ENCODE data around the gene DIABLO.
"Not testable (repeated sequence)": the region's sequence is repeated elsewhere in the genome, so short reads cannot be mapped to it uniquely, and the experiment has no call there.

DIABLO gene

DNA sequence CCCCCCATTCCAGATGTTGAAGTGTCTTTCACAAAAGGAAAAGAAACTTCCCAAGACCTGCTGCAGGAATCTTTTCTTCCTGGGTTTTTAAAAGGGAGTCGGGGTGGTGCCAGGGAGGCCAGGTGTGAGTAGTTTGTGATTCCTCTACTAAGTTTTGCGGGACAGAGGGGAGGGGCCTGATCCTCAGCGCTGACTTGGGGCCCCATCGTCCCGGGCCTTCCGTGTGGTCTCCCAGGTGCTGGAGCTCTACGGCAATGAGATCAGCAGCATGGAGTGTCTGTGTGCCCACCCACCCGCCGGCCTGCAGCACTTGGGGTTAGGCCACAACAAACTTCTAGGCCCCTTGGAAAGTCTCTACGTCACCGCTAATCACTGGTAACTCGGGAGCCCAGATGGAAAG, 38.4 kb downstream of the DIABLO start:
- DNase-seq, result no peak

DNA sequence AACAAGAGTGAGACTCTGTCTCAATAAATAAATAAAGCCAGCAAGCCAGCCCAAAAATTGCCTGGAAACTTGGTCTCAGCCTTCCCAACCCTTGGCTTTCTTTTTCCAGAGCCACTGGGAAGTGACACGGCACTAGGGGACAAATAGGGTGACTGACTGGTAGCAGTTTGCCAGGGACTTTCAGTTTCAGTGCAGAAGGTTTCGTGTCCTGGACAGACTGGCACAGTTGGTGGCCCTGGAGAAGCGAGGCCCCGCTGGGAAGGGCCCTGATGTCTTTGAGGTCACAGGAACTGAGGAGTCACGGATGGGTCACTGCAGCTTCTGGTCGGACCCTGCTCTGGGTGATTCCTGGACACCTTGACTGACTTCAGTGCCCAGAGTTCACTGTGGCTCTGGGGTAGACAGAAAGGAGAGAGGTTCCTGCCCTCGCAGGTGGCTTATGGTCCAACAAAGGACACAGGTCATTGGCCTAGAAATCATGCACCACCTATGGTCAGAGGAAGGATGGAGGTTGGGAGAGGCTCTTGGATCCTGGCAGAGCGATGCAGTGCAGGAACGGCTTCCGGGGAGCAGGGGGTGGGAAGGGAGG, 40.3 kb downstream of the DIABLO start:
- DNase-seq, result no peak

DNA sequence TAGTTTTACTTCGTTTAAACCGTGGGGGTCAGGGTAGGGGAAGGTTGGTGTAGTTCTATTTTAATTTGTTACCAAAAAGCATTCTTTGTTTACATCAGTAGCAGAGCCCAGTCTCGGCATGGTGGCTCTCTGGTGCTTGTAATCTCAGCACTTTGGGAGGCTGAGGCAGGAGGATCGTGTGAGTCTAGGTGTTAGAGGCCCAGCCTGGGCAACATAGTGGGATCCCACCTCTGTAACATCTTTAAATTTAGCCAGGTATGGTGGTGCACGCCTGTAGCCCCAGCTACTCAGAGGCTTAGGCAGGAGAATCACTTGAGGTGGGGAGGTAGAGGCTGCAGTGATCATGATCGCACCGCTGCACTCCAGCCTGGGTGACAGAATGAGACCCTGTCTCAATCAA, 40.8 kb downstream of the DIABLO start:
- DNase-seq, result no peak

DNA sequence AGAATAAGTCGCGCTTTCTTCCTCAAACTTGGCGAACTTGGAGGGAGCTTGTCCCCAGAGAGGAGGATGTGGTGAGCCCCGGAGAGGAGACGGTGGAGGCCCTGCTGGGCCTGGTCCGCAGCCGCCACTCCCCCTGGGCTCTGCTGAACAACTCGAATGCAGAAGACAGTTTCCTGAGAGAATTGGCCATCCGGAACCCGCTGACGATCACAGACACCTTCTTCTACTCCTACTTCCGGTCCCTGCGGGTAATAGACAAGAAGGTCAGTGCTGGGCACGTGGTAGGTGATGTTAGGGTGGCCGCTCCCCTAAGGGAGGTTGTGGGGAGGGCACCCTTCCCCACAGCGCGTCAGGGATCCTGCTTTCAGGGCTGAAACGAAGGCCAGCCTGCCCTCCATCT, 41.3 kb downstream of the DIABLO start:
- no peak for DNase-seq

DNA sequence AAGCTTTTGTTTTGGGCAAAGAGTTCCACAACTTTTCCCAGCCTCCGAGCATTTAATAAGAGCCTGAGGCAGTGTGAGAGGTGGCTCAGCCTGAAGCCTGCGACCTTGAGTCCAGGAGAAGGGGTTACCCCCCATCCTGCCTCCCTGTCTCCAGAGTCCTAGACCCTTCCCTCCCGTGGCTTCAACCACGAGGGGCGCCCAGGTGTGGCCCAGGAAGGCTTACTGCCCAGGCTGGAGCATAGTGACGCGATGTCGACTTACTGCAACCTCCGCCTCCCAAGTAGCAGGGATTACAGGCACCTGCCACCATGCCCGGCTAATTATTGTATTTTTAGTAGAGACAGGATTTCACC, 42.3 kb downstream of the DIABLO start:
- DNase-seq, result no peak

- DNase-seq, result peak; percentile 90
Observed at GRCh38 chr12:122182887-122183587, 42.8 kb downstream of the DIABLO start, which contains the start of gene LRRC43. TSS of gene LRRC43 (plus strand) at chr12:122183123. CDS start at chr12:122183145, 22 bp downstream.

DNA sequence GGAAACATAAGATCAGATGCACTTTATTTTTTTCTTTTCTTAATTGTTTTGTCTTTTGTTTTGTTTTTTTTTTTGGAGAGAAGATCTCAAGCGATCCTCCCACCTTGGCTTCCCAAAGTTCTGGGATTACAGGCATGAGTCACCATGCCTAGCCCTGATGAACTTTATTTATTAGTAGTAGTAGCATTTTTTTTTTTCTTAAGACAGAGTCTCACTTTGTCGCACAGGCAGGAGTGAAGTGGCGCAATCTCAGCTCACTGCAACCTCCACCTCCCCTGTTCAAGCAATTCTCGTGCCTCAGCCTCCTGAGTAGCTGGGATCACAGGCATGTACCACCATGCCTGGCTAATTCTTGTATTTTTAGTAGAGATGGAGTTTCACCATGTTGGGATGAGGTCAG, 49.4 kb downstream of the DIABLO start:
- DNase-seq, result not testable (repeated sequence)

DNA sequence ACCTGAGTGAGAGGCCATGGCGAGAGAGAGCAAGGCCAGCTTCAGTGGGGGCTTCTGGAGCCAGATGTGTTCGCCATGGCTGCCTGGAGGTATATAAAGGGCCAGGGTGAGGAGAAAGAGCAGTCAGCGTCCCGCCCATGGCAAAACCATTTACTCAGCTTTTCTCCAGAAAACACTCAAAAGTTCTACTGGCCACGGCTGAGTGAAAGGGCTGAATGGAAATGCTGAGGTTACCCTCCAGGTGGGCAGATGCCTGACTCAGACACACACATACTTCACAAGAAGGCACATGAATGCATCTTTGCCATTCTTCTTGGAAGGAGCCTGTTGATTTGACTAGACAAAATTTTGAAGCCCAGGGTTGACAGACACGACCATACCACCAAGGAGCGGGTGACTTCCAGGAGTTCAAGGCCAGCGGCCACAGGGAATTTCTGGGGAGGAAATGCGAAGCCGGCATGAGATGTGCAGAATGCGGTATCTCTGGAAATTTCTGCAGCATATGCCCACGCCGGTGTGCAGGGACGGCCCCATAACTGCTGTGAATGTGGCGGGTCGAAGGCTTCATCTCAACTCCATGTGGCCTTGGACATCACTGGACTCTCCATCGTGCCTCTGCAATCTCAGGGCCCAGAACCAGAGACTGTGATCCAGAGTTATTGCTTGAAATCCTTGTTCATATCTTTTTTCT, 51.6 kb downstream of the DIABLO start, which contains the start of gene IL31:
Gene IL31, minus strand, starts transcription at position 67 of the 691 bp plus-strand sequence. Its CDS starts 49 bp downstream, at position 18.
- DNase-seq, result no peak

DNA sequence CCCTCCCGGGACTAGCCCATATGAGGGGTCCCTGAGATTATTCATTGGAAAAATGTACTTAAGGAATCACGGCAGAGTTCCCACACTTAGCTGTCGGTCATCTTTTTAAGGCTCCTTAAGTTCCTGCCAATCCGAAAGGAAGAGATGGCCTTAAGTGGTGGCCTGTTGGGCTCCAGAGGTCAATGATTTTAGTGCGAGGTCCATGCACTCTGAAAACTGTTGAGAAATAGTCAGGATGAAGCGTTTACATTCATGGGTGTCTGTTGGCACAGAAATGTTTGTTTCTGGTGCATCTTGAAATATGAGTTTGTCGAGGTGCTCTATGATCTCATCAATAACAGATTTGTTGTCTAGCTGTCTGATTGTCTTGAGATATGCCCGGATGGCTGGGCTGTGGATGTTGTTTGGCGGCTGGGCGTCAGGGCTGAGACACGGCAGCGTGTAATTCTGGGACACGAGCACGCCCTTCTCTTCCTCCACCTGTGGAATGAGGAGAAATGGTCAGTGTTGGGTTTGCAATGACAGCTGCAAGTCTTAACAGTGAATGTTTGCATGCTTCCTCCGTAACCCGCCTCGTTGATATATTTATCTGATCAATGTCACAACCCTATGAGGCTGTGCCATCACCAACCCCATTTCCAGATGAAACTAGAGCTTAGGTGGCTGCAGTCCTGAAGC, 53.5 kb downstream of the DIABLO start:
- DNase-seq, result no peak

- DNase-seq, result no peak
Observed at GRCh38 chr12:122171399-122171798, 54.5 kb downstream of the DIABLO start.

DNA sequence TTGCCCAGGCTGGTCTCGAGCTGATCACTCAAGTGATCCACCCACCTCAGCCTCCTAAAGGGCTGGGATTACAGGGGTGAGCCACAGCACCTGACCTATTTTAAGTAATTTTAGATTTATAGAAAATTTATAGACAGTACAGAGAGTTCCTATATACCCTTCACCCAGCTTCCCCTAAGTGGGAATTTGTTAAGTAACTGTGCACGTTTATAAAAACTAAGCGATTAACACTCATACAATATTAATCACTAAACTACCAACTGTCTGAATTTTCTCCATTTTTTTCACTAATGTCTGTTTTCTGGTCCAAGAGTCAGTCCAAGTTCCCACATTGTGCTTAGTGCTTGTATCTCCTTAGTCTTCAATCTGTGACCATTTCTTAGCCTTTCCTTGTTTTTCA, 57.4 kb downstream of the DIABLO start:
- DNase-seq, result no peak

DNA sequence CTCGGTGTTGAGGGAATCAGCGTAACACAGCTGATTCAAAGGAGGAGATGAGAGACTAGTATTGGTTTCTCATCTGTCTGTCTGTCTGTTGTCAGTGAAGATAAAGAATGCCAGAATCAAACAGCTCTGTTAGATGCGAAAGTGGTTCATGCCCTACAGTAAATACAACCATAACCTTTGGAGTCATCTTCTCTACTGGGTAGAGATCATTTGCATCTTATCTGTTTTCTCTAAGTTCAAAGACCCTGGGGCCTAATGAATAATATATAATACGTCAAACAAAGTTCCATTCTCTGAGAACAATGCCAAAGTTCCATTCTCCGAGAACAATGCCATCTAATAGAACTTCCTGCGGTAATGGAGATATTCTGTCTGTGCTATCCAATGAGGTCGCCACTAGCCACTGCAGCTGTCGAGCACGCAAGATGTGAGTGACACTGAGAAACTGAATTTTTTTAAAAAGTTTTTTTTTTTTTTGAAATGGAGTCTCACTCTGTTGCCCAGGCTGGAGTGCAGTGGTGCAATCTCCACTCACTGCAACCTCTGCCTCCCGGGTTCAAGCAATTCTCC, 58.4 kb downstream of the DIABLO start:
- DNase-seq, result no peak

DNA sequence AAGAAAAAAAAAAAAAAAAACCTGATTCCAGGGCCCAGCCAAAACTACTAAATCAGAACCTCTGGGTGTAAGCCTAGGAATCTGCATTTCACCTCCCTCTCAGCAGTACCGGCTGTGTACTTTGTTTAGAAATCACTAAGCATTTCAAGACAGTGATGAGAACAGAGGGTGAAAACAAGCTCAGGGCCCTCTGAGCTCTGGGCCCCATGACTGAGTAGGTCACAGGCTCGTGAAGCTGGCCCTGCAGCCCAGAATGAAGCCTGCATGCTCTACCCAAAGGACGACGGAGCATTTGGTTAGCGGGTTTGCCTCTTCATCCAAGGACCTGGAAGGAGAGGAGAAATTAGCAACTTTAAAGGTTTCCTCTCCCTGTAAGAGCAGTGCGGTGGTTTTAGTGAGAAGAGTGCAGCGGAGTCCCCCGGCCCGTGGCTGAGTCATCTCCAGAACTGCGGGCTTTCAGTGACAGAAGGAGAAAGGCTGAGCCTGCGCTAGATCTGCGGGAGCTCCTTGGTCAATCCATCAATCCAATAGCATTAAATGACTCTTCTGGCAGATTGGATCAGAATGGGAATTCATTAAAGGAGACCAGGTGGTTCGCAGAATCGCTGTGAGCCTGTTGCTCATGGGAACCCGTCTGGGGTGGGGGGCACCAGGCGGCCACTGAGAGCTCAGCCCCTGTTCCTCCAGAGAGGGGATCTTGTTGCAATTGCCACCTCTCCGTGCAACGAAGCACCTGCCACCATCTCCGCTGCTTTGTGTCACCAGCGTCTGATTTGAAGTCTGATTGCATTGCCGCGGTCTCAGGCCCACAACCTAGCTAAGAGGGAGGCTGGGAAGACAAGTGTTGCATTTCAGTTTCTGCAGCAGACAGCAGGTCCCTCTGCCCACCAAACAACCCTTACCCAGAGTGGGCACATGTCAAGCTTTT, 59.2 kb downstream of the DIABLO start:
- peak; percentile 73 for DNase-seq

DNA sequence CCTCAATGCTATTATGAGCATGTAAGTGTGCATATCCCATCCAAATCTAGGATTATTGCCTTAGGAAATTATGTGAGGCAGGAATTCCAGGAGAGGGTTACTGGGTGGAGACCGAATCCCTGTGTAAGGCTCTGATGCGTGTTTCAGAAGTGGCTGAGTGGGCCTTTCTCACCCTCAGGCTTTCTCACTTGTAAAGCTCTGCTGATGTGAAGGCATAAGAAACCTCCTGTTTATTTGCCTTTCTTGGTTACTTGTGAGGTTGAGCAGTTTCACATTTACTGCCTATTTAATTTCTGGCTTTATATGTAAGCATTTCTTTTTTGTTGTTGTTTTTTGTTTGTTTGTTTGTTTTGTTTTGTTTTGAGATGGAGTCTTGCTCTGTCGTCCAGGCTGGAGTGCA, 62.9 kb downstream of the DIABLO start:
- DNase-seq, result no peak

GRCh38 chr12:122161682-122162081, 64.2 kb downstream of the DIABLO start:
- no peak for DNase-seq

GRCh38 chr12:122160761-122161160, 65.1 kb downstream of the DIABLO start:
- DNase-seq, result no peak

DNA sequence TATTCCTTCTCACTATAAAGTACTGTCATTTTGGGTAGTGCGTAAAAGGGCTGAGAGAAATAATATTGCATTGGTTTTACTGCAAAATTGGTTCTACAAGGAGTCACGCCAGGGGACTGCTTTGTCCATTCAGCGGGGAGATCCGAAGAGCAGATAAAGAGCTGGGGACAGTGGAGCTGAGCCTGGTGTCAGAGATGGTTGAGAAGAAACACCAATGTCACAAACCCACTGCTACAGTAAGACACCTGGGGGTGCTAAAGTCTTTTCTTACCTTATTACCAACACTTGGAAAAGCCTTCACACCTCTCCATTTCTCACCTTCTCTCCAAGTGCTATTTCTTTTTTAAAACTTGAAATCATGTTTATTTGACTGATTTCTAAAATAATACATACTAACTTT, 66.0 kb downstream of the DIABLO start:
- no peak for DNase-seq

- no peak for DNase-seq
Observed at GRCh38 chr12:122158700-122159285, 67.1 kb downstream of the DIABLO start.

All from islet precursor cell (in vitro differentiated cells).